ENCODE data around the gene CCDC92B. TPM values are rescaled to one million over a fixed set of nuclear protein-coding genes. Genes with fewer than 3 reads are reported as not detected.

CCDC92B gene
- total and polyA plus RNA-seq, 2 of the 13 experiments (the other 11 are each of a cell fraction or from before 2014, with no cell fraction given): not detected

GRCh38 chr17:2681650-2682049 lies 67.8 kb downstream of the CCDC92B start:
- ChIA-PET CTCF (ENCODE audit: low intra/inter-chr PET ratio, low total read pairs) (no interaction called here), POLR2A (no interaction called here)
- FAIRE-seq (no peak), DNase-seq (ENCODE audit: low spot score) (no peak), ATAC-seq (no peak)
- Histone ChIP-seq H3K9me3 (ENCODE audit: low read length) (no peaks in the 10 kb centered on the region), H3K4me2 (ENCODE audit: low read depth, low read length) (no peak overlapping the region), H3K27ac (ENCODE audit: extremely low read length, insufficient read depth, low read length) (no peak overlapping the region), H3K4me1 (ENCODE audit: insufficient read depth, low read length) (no peaks in the 10 kb centered on the region), H4K20me1 (ENCODE audit: insufficient read depth, low read length) (no peaks in the 10 kb centered on the region), H3K4me3 (replicated peaks in 1 of 3; ENCODE audit: insufficient read depth in 1 of 3, low read depth in 2 of 3, low read length in 3 of 3) (no peak overlapping the region), H3K36me3 (replicated peaks in 1 of 2; ENCODE audit: control insufficient read depth in 1 of 2, insufficient read depth in 2 of 2, low read length in 2 of 2) (peaks cover 8 to 41% of the 10 kb centered on the region in 2 experiments; a peak in 4 of 5 replicates), H3K9ac (ENCODE audit: insufficient read depth, low read depth, low read length) (no peak overlapping the region), H3K27me3 (ENCODE audit: control insufficient read depth in 1 of 2, insufficient read depth in 2 of 2, low read length in 2 of 2) (no peaks in the 10 kb centered on the region), H2AFZ (ENCODE audit: low read length) (no peak overlapping the region), H3K79me2 (ENCODE audit: insufficient read depth, low read length) (no peaks in the 10 kb centered on the region)
- WGBS (ENCODE audit: low lambda C conversion rate): 94% methylated on average over 7 of the region's 7 CpGs
- no TSS peak for BruUV-seq (replicated peaks)
- in situ Hi-C loops (cut with HindIII; ENCODE audit: extremely low pct_ligation_motif_present, low pct_unique_long_range_greater_than_20kb): no loop called here
- intact Hi-C loops (cut with micrococcal nuclease; ENCODE audit: unreplicated experiment): no loop called here
- TF ChIP-seq ZNF790 (CRISPR knock-in tag; IDR thresholded peaks at IDR 0.05; ENCODE audit: borderline replicate concordance) (no peak), DNMT1 (CRISPR knock-in tag; IDR thresholded peaks at IDR 0.05) (no peak), TGIF2 (CRISPR knock-in tag; IDR thresholded peaks at IDR 0.05) (no peak), ARID5B (CRISPR knock-in tag; IDR thresholded peaks at IDR 0.05) (no peak), BRCA1 (CRISPR knock-in tag; IDR thresholded peaks at IDR 0.05) (no peak), IRX3 (CRISPR knock-in tag; IDR thresholded peaks at IDR 0.05; ENCODE audit: borderline replicate concordance, low read depth) (no peak), CTCF (CRISPR knock-in tag; IDR thresholded peaks at IDR 0.05) (no peak), XBP1 (CRISPR knock-in tag; IDR thresholded peaks at IDR 0.05) (no peak), ARHGAP35 (CRISPR knock-in tag; IDR thresholded peaks at IDR 0.05; ENCODE audit: borderline replicate concordance) (no peak), ZNF20 (CRISPR knock-in tag; IDR thresholded peaks at IDR 0.05) (no peak), ZNF296 (CRISPR knock-in tag; conservative IDR thresholded peaks at IDR 0.05) (no peak), MLX (CRISPR knock-in tag; IDR thresholded peaks at IDR 0.05) (no peak), ZNF343 (CRISPR knock-in tag; IDR thresholded peaks at IDR 0.05) (no peak), GLI4 (CRISPR knock-in tag; IDR thresholded peaks at IDR 0.05; ENCODE audit: borderline replicate concordance) (no peak)
